T-helper 1 cell treated with Interleukin-12 subunit alpha and Interleukin-12 subunit beta and Interleukin-4 antibody, amounts not matched to agents 30 μg/mL and 1 μg/mL, for 36 hours (primary cell): ENCODE measurements around the gene PHF3.

ENCODE experiments used
- H3K27ac Mint-ChIP-seq: one replicate; pipeline ENCODE4 v1.8.0; 2021; ENCODE audit warnings: mild to moderate bottlenecking, mixed read lengths
- H3K27me3 Mint-ChIP-seq: one replicate; pipeline ENCODE4 v1.8.0; 2021; ENCODE audit warnings: low read depth, mixed read lengths
- H3K36me3 Mint-ChIP-seq: one replicate; pipeline ENCODE4 v1.8.0; 2021; ENCODE audit warnings: low read depth, mixed read lengths
- H3K4me1 Mint-ChIP-seq: one replicate; pipeline ENCODE4 v1.8.0; 2021; ENCODE audit warnings: low read depth, mixed read lengths
- H3K4me3 Mint-ChIP-seq: one replicate; pipeline ENCODE4 v1.8.0; 2021; ENCODE audit warnings: mild to moderate bottlenecking, moderate library complexity, mixed read lengths
- H3K9me3 Mint-ChIP-seq: one replicate; pipeline ENCODE4 v1.8.0; 2021; ENCODE audit warnings: mixed read lengths

Gene PHF3

DNA sequence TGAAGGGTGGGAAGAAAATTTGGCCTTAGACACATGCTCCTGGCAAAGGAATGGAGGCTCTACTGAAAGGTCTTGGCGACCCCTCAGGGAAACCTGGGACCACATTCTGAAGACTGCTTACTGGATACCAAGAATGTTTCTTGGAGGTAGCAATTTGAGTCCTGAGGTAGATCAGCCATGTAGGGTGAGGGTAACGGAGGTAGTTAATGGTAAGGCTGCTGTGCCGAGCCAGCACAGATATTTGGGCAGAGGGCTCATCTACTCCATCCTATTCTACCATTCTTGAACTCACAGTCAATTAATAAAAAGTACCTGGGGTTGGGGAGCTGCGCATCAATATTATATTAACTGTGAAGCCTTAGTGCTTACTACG lies 401 bp upstream of the PHF3 start:
- no peaks in the 10 kb centered on the region for H3K9me3 Mint-ChIP-seq
- H3K36me3 Mint-ChIP-seq, result peaks cover 2% of the 10 kb centered on the region
- peak overlapping the region; percentile 83 for H3K27ac Mint-ChIP-seq
- H3K4me3 Mint-ChIP-seq, result peak overlapping the region; percentile 75
- H3K4me1 Mint-ChIP-seq, result peaks cover 34% of the 10 kb centered on the region
- no peaks in the 10 kb centered on the region for H3K27me3 Mint-ChIP-seq

- peaks cover 2% of the 10 kb centered on the region for H3K36me3 Mint-ChIP-seq
- H3K4me1 Mint-ChIP-seq, result peaks cover 40% of the 10 kb centered on the region
- peak overlapping the region; percentile 97 for H3K27ac Mint-ChIP-seq
- H3K27me3 Mint-ChIP-seq, result no peaks in the 10 kb centered on the region
- H3K4me3 Mint-ChIP-seq, result peak overlapping the region; percentile 99
- no peaks in the 10 kb centered on the region for H3K9me3 Mint-ChIP-seq
Measured at GRCh38 chr6:63636518-63637021, 968 bp downstream of the PHF3 start.

- Mint-ChIP-seq H3K27me3 (no peaks in the 10 kb centered on the region), H3K27ac (no peak overlapping the region), H3K4me3 (peak overlapping the region; percentile 68), H3K36me3 (peaks cover 2% of the 10 kb centered on the region), H3K9me3 (no peaks in the 10 kb centered on the region), H3K4me1 (peaks cover 41% of the 10 kb centered on the region)
Measured at GRCh38 chr6:63637865-63638445, 2.4 kb downstream of the PHF3 start.

GRCh38 chr6:63640062-63640461 lies 4.5 kb downstream of the PHF3 start:
- H3K4me1 Mint-ChIP-seq, result peaks cover 45% of the 10 kb centered on the region
- no peak overlapping the region for H3K4me3 Mint-ChIP-seq
- H3K27me3 Mint-ChIP-seq, result no peaks in the 10 kb centered on the region
- H3K9me3 Mint-ChIP-seq, result no peaks in the 10 kb centered on the region
- H3K36me3 Mint-ChIP-seq, result peaks cover 2% of the 10 kb centered on the region
- no peak overlapping the region for H3K27ac Mint-ChIP-seq

DNA sequence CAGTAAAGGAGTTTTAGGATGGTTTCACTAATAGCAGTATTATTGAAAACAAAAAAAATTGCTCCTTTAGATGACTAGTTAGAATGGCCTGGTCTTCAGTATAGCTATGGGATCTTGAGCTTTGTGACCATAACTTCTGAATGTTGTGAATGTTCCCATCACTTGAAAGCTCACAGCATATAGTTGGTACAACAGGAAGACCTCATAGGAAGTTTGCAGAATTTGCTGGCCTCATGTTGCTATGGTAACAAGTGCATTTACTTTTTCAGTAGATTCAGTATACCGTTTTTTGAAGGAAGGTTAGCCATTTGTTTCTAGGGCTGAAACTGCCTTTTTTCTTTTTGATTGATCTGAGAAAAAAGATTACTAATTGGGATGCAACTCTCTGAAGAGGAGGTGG lies 8.3 kb downstream of the PHF3 start:
- Mint-ChIP-seq H3K27me3 (no peaks in the 10 kb centered on the region), H3K36me3 (peaks cover 2% of the 10 kb centered on the region), H3K4me1 (peaks cover 24% of the 10 kb centered on the region), H3K27ac (no peak overlapping the region), H3K4me3 (no peak overlapping the region), H3K9me3 (no peaks in the 10 kb centered on the region)

GRCh38 chr6:63644668-63645326 lies 9.2 kb downstream of the PHF3 start:
- Mint-ChIP-seq H3K27ac (no peak overlapping the region), H3K4me1 (peaks cover 21% of the 10 kb centered on the region), H3K27me3 (no peaks in the 10 kb centered on the region), H3K4me3 (no peak overlapping the region), H3K36me3 (peaks cover 2% of the 10 kb centered on the region), H3K9me3 (no peaks in the 10 kb centered on the region)

GRCh38 chr6:63649269-63649668 lies 13.7 kb downstream of the PHF3 start:
- peaks cover 26% of the 10 kb centered on the region for H3K36me3 Mint-ChIP-seq
- H3K27me3 Mint-ChIP-seq, result no peaks in the 10 kb centered on the region
- no peak overlapping the region for H3K27ac Mint-ChIP-seq
- H3K4me1 Mint-ChIP-seq, result peaks cover 23% of the 10 kb centered on the region
- no peak overlapping the region for H3K4me3 Mint-ChIP-seq
- peaks cover 9% of the 10 kb centered on the region for H3K9me3 Mint-ChIP-seq

- peaks cover 9% of the 10 kb centered on the region for H3K9me3 Mint-ChIP-seq
- no peak overlapping the region for H3K27ac Mint-ChIP-seq
- H3K4me1 Mint-ChIP-seq, result peaks cover 22% of the 10 kb centered on the region
- peaks cover 28% of the 10 kb centered on the region for H3K36me3 Mint-ChIP-seq
- no peak overlapping the region for H3K4me3 Mint-ChIP-seq
- no peaks in the 10 kb centered on the region for H3K27me3 Mint-ChIP-seq
Measured at GRCh38 chr6:63649847-63650265, 14.3 kb downstream of the PHF3 start.

DNA sequence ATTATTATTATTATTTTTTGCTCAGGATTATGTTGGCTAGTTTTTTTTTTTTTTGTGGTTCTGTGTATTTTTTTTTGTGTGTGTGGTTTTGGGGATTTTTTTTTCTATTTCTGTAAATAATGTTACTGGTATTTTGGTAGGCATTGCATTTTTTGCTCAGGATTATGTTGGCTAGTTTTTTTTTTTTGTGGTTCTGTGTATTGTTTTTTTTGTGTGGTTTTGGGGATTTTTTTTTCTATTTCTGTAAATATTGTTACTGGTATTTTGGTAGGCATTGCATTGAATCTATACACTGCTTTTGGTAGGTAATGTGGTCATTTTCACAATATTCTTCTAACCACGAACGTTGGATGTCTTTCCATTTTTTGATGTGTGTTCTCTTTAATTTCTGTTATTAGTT lies 17.4 kb downstream of the PHF3 start:
- no peaks in the 10 kb centered on the region for H3K27me3 Mint-ChIP-seq
- H3K4me1 Mint-ChIP-seq, result peaks cover 37% of the 10 kb centered on the region
- no peak overlapping the region for H3K4me3 Mint-ChIP-seq
- peaks cover 9% of the 10 kb centered on the region for H3K9me3 Mint-ChIP-seq
- H3K36me3 Mint-ChIP-seq, result peaks cover 32% of the 10 kb centered on the region
- H3K27ac Mint-ChIP-seq, result peak overlapping the region; percentile 47

DNA sequence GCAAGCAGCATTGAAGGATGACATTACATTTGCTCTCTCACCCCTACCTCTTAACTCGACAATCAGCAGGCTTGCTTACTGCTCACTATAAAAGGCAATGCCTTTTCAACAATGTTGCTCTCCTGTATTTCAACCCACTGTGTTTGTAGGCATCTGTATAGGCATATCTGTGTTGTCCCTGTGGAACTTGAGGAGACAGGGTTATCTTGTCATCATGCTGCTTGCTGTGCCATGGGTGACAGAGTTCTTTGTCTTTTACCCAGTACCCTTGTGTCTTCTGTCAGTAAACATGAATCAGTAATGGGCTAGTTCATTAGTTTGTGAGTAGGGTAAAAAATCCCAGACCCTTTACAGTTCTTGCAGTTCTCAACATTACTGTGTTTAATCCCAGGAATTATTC lies 25.2 kb downstream of the PHF3 start:
- Mint-ChIP-seq H3K4me1 (peaks cover 21% of the 10 kb centered on the region), H3K27ac (no peak overlapping the region)

GRCh38 chr6:63661769-63662168 lies 26.2 kb downstream of the PHF3 start:
- no peaks in the 10 kb centered on the region for H3K9me3 Mint-ChIP-seq
- H3K27ac Mint-ChIP-seq, result no peak overlapping the region
- H3K4me3 Mint-ChIP-seq, result no peak overlapping the region
- peaks cover 14% of the 10 kb centered on the region for H3K4me1 Mint-ChIP-seq
- H3K27me3 Mint-ChIP-seq, result no peaks in the 10 kb centered on the region
- H3K36me3 Mint-ChIP-seq, result peaks cover 5% of the 10 kb centered on the region

More for the DNA sequence above, 25.2 kb downstream of the PHF3 start:
- no peaks in the 10 kb centered on the region for H3K9me3 Mint-ChIP-seq
- H3K27me3 Mint-ChIP-seq, result no peaks in the 10 kb centered on the region
- peaks cover 7% of the 10 kb centered on the region for H3K36me3 Mint-ChIP-seq
- no peak overlapping the region for H3K4me3 Mint-ChIP-seq

DNA sequence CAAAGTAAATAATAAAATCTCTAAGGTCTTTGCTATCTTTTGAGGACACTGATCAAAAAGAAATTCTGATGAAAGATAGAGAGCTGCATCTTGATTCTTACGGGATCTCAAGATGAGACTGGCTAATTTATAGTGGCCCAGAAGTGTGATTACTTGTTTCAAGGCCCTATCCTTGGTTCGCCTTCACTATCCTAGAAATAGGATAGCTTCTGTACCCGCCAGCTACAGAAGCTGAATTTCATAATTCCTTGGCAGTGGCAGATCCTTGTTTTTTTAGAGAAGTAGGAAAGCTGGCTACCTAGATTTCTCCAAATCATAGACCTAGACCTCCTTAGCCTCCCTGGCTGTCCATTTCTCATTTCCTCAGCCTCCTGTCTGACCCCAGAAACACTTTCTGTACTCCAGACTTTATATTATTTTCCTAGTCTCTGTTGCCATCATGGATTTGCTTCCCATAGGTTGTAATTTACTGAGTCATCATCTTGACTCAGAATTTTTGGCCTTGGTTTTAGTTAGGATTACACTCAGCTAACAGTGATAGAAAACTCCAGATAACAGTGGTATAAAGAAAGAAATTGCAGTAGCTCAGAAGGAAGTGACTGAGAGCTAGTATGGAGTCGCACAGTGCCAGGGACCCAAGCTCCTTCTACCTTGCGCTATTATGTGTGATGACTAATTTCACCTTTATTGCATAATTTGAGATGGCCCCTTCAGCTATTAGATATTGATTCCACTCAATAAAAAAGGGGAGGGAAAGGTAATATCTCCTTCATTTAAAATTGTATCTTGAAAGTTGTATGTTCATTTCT lies 27.7 kb downstream of the PHF3 start:
- Mint-ChIP-seq H3K4me3 (no peak overlapping the region), H3K36me3 (peaks cover 1% of the 10 kb centered on the region), H3K4me1 (peaks cover 9% of the 10 kb centered on the region), H3K27ac (no peak overlapping the region), H3K27me3 (no peaks in the 10 kb centered on the region), H3K9me3 (no peaks in the 10 kb centered on the region)

DNA sequence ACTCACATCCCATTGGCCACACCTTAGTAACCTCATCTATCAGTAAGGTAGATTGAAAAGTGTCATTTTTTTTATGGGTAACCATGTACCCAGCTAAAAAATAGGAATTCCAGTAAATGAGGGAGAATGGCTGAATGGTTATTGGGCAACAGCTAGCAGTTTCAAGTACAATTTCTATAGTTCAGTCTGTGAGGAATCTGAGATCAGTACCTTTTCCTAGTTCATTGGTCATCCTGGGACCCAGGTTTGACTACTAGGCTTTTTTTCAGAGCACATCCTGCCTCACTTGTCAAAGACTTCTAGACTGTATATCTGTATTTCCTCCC lies 28.3 kb downstream of the PHF3 start:
- H3K4me1 Mint-ChIP-seq, result peaks cover 9% of the 10 kb centered on the region
- peaks cover 1% of the 10 kb centered on the region for H3K36me3 Mint-ChIP-seq
- H3K4me3 Mint-ChIP-seq, result no peak overlapping the region
- H3K27ac Mint-ChIP-seq, result no peak overlapping the region
- H3K27me3 Mint-ChIP-seq, result no peaks in the 10 kb centered on the region
- H3K9me3 Mint-ChIP-seq, result no peaks in the 10 kb centered on the region

DNA sequence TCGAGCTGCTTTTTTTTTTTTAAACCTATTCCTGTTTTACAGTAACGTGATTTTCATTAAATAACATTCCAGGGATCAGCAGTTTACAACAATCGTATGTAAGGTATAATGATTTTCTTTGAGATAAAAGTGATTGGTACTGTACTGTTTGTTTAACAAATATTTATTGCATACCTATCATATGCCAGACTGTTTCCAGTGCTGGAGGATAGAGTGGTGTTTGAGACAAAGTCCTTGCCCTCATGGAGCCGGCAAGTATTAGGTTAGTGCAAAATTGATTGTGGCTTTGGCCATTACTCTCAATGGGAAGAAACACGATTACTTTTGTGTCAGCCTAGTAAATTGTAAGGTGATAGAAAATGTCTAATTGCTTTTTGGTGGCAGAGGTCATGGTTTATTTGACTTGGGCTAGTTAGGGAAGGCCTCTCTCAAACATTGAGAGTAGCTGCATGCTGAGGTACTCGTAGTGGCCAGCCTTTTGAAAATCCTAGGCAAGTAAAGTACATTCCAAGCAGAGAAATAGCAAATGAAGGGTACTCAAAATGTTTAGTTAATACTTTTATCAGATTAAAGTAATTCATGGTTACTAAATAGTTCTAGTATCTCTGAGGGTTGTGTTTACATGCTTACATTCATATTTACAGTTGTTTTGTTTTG lies 35.6 kb downstream of the PHF3 start:
- Mint-ChIP-seq H3K4me3 (no peak overlapping the region), H3K36me3 (peaks cover 2% of the 10 kb centered on the region), H3K9me3 (no peaks in the 10 kb centered on the region), H3K27ac (no peak overlapping the region), H3K4me1 (peaks cover 1% of the 10 kb centered on the region), H3K27me3 (no peaks in the 10 kb centered on the region)
